ENCODE data around the gene KCNC1. TPM values are rescaled to one million over a fixed set of nuclear protein-coding genes. Genes with fewer than 3 reads are reported as not detected.
A peak's percentile ranks its signal among the peaks of the same experiment; 100 is the strongest.

KCNC1 gene
- total RNA-seq, 1 donor from 2014 or later, result not detected

- no peak for TF ChIP-seq CTCF (IDR thresholded peaks at IDR 0.05)
- intact Hi-C loops (cut with DNase I), result no loop called here
- H3K27me3 ChIP-seq, result peaks cover 10% of the 10 kb centered on the region
- H3K9me3 ChIP-seq, result no peaks in the 10 kb centered on the region
- no peak overlapping the region for H3K4me3 ChIP-seq
- peaks cover 0 to 6% of the 10 kb centered on the region in 2 donors for H3K4me1 ChIP-seq
- peak in 1 of 2 donors; percentile 51 for DNase-seq (ENCODE audit: low spot score in 2 of 2)
- H3K27ac ChIP-seq, result no peak overlapping the region
- no peaks in the 10 kb centered on the region for H3K36me3 ChIP-seq
Measured at GRCh38 chr11:17718015-17718414, 16.6 kb upstream of the KCNC1 start.

GRCh38 chr11:17718510-17718962 lies 16.0 kb upstream of the KCNC1 start:
- DNase-seq (ENCODE audit: low spot score in 2 of 2), result peak in 1 of 2 donors; percentile 13
- Histone ChIP-seq H3K27me3 (peaks cover 10% of the 10 kb centered on the region), H3K27ac (no peak overlapping the region), H3K36me3 (no peaks in the 10 kb centered on the region), H3K4me1 (peaks cover 0 to 6% of the 10 kb centered on the region in 2 donors), H3K4me3 (no peak overlapping the region), H3K9me3 (no peaks in the 10 kb centered on the region)
- TF ChIP-seq CTCF (IDR thresholded peaks at IDR 0.05), result no peak
- intact Hi-C loops (cut with DNase I), result no loop called here

DNA sequence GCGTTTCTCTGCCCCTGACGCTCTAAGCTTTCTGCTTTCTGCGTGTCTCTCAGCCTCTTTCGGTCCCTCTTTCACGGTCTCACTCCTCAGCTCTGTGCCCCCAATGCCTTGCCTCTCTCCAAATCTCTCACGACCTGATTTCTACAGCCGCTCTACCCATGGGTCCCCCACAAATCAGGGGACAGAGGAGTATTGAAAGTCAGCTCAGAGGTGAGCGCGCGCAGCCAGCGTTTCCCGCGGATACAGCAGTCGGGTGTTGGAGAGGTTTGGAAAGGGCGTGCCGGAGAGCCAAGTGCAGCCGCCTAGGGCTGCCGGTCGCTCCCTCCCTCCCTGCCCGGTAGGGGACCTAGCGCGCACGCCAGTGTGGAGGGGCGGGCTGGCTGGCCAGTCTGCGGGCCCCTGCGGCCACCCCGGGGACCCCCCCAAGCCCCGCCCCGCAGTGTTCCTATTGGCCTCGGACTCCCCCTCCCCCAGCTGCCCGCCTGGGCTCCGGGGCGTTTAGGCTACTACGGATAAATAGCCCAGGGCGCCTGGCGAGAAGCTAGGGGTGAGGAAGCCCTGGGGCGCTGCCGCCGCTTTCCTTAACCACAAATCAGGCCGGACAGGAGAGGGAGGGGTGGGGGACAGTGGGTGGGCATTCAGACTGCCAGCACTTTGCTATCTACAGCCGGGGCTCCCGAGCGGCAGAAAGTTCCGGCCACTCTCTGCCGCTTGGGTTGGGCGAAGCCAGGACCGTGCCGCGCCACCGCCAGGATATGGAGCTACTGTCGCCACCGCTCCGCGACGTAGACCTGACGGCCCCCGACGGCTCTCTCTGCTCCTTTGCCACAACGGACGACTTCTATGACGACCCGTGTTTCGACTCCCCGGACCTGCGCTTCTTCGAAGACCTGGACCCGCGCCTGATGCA lies 15.3 kb upstream of the KCNC1 start, which contains the start of gene MYOD1:
TSS of gene MYOD1 (plus strand) at position 544 of the 910 bp plus-strand sequence. CDS start at position 756, 212 bp downstream.
- intact Hi-C loops (cut with DNase I), result no loop called here
- H3K27ac ChIP-seq, result no peak within 1 kb of the TSS
- DNase-seq (ENCODE audit: low spot score in 2 of 2), result peak in 1 of 2 donors; percentile 35
- peaks cover 10% of the 10 kb centered on the region for H3K27me3 ChIP-seq
- H3K4me1 ChIP-seq, result peaks cover 0 to 6% of the 10 kb centered on the region in 2 donors
- no peaks in the 10 kb centered on the region for H3K36me3 ChIP-seq
- H3K9me3 ChIP-seq, result no peaks in the 10 kb centered on the region
- no peak within 1 kb of the TSS for H3K4me3 ChIP-seq
- no peak for TF ChIP-seq CTCF (IDR thresholded peaks at IDR 0.05)

DNA sequence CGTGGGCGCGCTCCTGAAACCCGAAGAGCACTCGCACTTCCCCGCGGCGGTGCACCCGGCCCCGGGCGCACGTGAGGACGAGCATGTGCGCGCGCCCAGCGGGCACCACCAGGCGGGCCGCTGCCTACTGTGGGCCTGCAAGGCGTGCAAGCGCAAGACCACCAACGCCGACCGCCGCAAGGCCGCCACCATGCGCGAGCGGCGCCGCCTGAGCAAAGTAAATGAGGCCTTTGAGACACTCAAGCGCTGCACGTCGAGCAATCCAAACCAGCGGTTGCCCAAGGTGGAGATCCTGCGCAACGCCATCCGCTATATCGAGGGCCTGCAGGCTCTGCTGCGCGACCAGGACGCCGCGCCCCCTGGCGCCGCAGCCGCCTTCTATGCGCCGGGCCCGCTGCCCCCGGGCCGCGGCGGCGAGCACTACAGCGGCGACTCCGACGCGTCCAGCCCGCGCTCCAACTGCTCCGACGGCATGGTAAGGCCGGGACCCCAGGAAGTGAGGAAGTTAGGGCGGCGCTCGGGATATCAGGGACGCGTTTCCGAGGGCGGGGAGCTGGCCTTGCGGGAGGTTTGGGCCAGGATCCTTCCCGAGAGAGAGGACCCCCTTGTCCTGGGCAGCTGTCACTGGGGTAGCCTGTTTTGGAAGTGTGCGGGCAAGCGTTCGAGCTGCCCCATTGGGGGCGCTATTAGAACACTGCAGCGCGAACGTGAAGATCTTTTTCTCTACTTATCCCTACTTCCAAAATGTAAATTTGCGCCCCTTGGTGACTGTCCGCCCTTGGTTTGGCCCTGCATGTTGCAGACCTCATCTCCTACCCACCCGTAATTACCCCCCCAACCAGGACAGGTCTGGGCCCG lies 14.4 kb upstream of the KCNC1 start:
- intact Hi-C loops (cut with DNase I), result no loop called here
- no peak for TF ChIP-seq CTCF (IDR thresholded peaks at IDR 0.05)
- no peaks in the 10 kb centered on the region for H3K36me3 ChIP-seq
- H3K27me3 ChIP-seq, result peaks cover 10% of the 10 kb centered on the region
- no peak overlapping the region for H3K4me3 ChIP-seq
- peak in 1 of 2 donors; percentile 49 for DNase-seq (ENCODE audit: low spot score in 2 of 2)
- no peak overlapping the region for H3K27ac ChIP-seq
- no peaks in the 10 kb centered on the region for H3K9me3 ChIP-seq
- H3K4me1 ChIP-seq, result peaks cover 0 to 6% of the 10 kb centered on the region in 2 donors

DNA sequence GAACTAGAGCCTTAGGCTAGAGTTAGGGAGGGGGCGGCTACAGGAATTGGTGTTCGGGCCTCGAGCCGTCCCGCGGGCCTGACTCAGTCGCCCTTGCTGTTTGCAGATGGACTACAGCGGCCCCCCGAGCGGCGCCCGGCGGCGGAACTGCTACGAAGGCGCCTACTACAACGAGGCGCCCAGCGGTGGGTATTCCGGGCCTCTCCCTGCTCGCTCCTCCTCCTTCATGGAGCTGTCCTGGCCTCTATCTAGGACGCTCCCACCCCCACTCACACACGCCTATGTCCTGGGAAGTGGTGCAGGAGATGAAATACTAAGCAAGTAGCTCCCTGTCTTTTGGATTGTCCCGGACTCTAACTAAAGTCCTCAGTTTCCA lies 13.8 kb upstream of the KCNC1 start:
- intact Hi-C loops (cut with DNase I), result no loop called here

More for the DNA sequence above, 13.8 kb upstream of the KCNC1 start:
- Histone ChIP-seq H3K9me3 (no peaks in the 10 kb centered on the region), H3K4me3 (no peak overlapping the region), H3K27me3 (peaks cover 10% of the 10 kb centered on the region), H3K4me1 (peaks cover 0 to 6% of the 10 kb centered on the region in 2 donors), H3K36me3 (no peaks in the 10 kb centered on the region), H3K27ac (no peak overlapping the region)
- TF ChIP-seq CTCF (IDR thresholded peaks at IDR 0.05), result no peak
- peak in 1 of 2 donors; percentile 49 for DNase-seq (ENCODE audit: low spot score in 2 of 2)

Data from ascending aorta (tissue), 2 donors.